HG03139 (cell line): ENCODE data around the gene PYGB.
A peak's percentile ranks its signal among the peaks of the same experiment; 100 is the strongest.
"Not testable (repeated sequence)": the region's sequence is repeated elsewhere in the genome, so short reads cannot be mapped to it uniquely, and the experiment has no call there.

Experiments used
- ATAC-seq: cut with Tn5 transposase; IDR thresholded peaks from one replicate; pipeline ENCODE4 v1.9.1; 2021; ENCODE audit not compliant: unreplicated experiment

The PYGB gene

GRCh38 chr20:25229486-25230165, 18.3 kb upstream of the PYGB start:
- ATAC-seq, result no peak

DNA sequence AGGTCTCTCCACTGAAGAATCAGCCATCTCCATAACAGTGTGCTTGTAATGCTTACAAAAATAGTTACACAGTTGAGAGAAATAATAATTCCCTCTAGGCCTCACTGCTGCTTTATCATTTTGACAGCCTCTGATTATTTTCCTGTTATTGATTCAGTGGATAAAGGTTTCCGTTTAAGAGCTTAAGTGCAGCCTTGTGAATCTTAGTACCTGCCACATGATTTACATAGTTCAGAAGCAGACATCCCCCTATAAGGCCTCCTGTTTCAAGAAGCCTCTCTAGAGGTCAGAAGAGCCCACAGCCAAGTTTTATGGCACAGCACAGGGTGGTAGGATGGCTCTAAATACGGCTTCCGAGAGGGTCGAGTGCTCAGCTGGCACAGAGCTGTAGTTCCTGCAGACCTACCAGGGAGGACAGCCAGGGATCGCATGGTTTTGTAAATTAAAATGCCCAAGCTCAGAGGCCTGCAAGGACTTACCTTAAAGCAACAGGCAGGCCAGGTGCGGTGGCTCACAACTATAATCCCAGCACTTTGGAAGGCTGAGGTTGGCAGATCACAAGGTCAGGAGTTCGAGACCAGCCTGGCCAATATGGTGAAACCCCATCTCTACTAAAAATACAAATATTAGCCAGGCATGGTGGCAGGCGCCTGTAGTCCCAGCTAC, 17.6 kb upstream of the PYGB start:
- ATAC-seq, result peak; percentile 83

DNA sequence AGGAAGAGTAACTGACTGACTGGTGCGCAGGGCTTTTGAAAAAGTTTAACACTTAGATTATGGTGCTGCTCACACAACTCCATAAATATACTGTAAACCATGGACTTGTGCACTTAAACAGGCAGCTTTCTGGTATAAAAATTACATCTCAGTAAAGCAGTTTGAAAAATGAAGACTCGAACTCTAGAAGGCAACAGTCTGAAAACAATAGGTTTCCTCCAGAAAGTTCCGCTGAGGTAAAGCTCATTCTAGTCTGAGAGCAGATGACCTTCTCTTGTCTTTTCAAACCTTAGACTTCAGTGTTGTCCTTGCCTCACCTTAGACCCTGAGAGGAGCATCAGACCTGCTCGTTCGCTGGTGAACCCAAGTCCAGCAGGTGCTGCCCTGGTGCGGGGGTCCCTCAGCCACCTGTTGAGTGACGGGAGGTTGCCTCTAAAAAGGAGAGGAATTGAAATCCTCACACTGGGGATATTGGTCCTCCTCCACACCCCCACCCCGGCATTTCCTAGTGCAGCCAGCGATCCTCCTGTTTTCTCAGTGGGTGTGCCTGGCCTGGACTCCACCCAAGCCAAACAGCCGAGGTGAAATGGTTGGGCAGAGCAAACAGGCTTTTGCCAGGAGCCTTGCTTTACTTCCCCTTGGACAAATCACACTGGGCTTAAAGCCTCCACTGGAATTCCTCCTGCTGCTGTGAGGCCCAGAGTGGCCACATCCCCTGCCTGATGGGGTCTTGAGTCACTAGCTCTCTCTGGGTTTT, 14.7 kb upstream of the PYGB start:
- no peak for ATAC-seq

- ATAC-seq, result not testable (repeated sequence)
Observed at GRCh38 chr20:25234009-25234849, 13.7 kb upstream of the PYGB start.

GRCh38 chr20:25236450-25237304, 11.2 kb upstream of the PYGB start:
- no peak for ATAC-seq

GRCh38 chr20:25237610-25238318, 10.1 kb upstream of the PYGB start:
- no peak for ATAC-seq

DNA sequence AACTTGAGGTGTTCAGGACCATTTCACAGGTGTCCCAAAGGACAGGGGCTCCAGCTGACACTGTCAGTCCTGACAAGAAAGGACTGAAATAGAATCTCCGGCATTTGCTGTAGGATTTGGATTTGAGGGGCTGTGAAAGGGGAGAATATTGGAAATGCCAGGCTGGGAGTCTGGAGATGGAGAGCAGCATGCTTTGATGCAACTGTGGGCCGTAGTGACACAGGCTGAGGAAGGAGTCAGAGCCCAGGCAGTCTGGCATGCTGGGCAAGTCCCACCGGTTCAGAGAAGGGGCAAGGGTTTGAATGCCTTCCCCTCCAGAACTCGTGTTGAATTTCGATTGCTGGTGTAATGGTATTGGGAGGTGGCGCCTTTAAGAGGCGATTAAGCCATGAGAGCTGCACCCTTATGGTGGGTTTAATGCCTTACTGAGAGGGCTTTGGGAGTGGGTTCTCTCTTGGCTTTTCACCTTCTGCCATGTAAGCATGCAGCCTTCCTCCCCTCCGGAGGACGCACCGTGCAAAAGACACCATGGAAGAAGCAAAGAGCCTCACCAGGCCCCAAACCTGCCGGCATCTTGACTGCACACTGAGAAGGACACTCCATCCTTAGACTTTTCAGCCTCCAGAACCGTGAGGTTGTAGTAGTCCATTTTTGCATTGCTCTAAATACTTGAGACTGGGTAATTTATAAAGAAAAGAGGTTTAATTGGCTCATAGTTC, 9.4 kb upstream of the PYGB start:
- no peak for ATAC-seq

- no peak for ATAC-seq
Observed at GRCh38 chr20:25239387-25240370, 8.2 kb upstream of the PYGB start.

DNA sequence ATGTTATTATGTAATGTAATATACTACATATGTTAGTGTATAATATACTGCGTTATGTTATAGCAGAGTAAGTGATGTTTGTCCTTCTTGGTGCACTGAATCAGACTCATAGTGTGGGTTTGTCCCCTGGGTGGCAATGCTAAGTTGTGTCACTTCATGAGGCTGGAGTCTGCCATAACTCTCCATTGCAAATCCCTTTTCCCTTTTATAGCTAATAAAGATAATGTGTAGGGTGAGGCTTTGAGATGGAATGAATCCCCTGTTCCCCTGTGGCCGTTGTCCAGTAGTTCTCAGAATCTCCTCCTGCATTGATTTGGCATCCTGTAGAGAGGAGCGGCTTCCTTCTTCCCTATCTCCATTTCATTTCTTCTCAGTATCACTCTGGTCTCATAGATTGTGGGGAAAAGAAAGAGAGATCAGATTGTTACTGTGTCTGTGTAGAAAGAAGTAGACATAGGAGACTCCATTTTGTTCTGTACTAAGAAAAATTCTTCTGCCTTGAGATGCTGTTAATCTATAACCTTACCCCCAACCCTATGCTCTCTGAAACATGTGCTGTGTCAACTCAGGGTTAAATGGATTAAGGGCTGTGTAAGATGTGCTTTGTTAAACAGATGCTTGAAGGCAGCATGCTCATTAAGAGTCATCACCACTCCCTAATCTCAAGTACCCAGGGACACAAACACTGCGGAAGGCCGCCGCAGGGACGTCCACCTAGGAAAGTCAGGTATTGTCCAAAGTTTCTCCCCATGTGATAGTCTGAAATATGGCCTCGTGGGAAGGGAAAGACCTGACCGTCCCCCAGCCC, 6.8 kb upstream of the PYGB start:
- not testable (repeated sequence) for ATAC-seq

DNA sequence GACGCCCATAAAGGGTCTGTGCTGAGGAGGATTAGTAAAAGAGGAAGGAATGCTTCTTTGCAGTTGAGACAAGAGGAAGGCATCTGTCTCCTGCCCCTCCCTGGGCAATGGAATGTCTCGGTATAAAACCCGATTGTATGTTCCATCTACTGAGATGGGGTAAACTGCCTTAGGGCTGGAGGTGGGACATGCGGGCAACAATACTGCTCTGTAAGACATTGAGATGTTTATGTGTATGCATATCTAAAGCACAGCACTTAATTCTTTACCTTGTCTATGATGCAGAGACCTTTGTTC, 6.3 kb upstream of the PYGB start:
- ATAC-seq, result not testable (repeated sequence)

DNA sequence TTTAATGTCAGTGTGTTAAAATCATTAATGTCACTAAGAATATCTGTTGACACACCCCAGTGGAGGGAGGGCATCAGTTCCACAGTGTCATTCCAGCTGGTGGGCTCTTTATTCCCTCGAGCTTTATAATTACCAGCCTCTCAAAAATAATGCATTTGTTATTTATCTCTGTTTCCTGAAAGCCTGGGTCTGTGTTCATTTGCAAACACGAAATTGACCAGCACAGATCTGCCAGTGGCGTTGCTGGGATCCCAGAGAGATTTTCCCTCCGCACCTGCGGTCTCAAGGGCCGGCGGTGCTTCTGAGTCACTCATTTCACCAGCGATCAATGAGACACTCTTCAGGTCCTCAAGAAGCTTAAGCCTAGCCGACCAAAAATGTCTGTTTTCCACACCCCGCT, 5.7 kb upstream of the PYGB start:
- ATAC-seq, result no peak

GRCh38 chr20:25243416-25243979, 4.4 kb upstream of the PYGB start:
- ATAC-seq, result no peak

- no peak for ATAC-seq
Observed at GRCh38 chr20:25244976-25245375, 2.9 kb upstream of the PYGB start.

DNA sequence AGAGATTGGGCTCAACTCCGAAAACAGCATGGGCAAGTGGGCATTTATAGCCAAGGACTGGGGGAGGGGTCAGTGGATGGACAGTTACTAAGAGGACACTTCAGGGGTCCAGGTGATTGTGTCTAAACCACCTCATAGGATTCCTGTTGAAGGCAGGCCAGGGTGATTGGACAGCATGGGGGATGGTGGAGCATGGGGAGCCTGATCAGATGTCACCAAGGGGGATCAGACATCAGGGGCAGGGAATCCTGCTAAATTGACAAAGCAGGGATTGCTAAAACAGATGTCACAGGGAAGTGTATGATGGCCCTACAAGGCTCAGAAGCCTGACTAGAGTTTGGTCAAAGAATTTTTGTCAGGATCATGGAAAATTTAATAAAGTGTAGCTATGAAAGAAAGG, 2.4 kb upstream of the PYGB start:
- ATAC-seq, result no peak

- ATAC-seq, result no peak
Observed at GRCh38 chr20:25246182-25246999, 1.5 kb upstream of the PYGB start.

DNA sequence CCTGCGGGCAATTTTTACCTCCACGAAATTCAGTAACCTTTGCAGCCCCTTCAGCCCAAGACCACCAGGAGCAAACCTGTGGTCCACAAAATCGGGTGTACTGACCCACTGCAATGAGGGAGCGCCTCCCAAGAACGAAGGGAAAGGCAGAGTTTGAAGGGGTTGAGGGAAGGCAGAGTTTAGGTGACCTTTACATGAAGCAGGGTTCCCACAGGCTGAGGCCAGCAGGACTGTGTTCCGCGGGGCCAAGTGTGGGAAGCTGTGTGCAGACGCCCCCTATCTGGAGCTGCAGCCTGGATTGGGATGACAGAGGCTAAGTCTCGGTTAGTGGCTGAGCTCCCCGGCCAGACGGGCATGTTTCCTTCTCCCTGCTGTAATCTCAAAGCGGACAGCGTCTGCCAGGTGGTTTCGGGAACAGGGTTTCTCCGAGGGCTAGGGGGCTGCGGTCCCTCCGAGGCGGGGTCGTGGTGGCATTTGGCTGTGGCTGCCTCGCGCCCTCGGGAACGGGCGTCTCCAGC, 826 bp upstream of the PYGB start:
- ATAC-seq, result no peak
